A549 (cell line): ENCODE data around the gene ARHGAP4. TPM values are rescaled to one million over a fixed set of nuclear protein-coding genes. Genes with fewer than 3 reads are reported as not detected.
A peak's percentile ranks its signal among the peaks of the same experiment; 100 is the strongest.

Source experiments
- ATAC-seq, 2 experiments: fragments of 200-7000 bp in 1 of 2; fragments of >200 bp in 1 of 2; cut with Nextera tagmentation in 1 of 2; cut with Tn5 transposase in 1 of 2; 3 replicates each; pipeline versions ENCODE4 v1.8.0 to v1.9.1; 2018 to 2020; ENCODE audit warnings: mild to moderate bottlenecking in 1 of 2, moderate library complexity in 1 of 2
- CTCF ChIA-PET: fragments of 300-600 bp; sonication (Branson Sonifier 250); formaldehyde crosslinking; extraction: SDS; loops from one replicate; lab custom pipeline; 2021; ENCODE audit warnings: antibody characterized with exemption, inconsistent platforms; lab: Yijun Ruan, JAX
- POLR2A ChIA-PET: fragments of 350-600 bp; formaldehyde crosslinking; extraction: SDS; loops from one replicate; lab custom pipeline; 2021; ENCODE audit warnings: antibody characterized with exemption, inconsistent platforms; lab: Yijun Ruan, JAX
- DNase-seq, 2 experiments: peaks; one replicate each; pipeline versions ENCODE4 v3.0.0 to v3.0.0-alpha.2; 2011 to 2016; ENCODE audit warnings: low read depth in 1 of 2, low spot score in 1 of 2
- FAIRE-seq: peaks from 2 replicates; lab custom pipeline; 2011; peaks lifted over from hg19 to GRCh38; lab: Jason Lieb, UNC
- H3K27ac ChIP-seq, 2 experiments: fragments of >200 bp; sonication (Bioruptor Twin); formaldehyde crosslinking; 3 replicates each; pipeline ENCODE4 v1.5.1; 2016 to 2017
- H3K4me1 ChIP-seq: fragments of >200 bp; sonication (Bioruptor Twin); formaldehyde crosslinking; 3 replicates; pipeline ENCODE4 v1.6.1; 2016
- H3K4me2 ChIP-seq: fragments of >200 bp; sonication (Bioruptor Twin); formaldehyde crosslinking; 3 replicates; pipeline ENCODE4 v1.6.1; 2016
- H3K4me3 ChIP-seq: fragments of >200 bp; sonication (Bioruptor Twin); formaldehyde crosslinking; 3 replicates; pipeline ENCODE4 v1.5.1; 2016
- H3K9me3 ChIP-seq: fragments of >200 bp; sonication (Bioruptor Twin); formaldehyde crosslinking; 3 replicates; pipeline ENCODE4 v1.6.1; 2016
- CBX8 ChIP-seq: fragments of 200-600 bp; sonication (generic); IDR thresholded peaks from 2 replicates; pipeline ENCODE4 v1.6.1; 2016
- CHD2 ChIP-seq: fragments of 150-350 bp; IDR thresholded peaks from 2 replicates; pipeline ENCODE4 v1.6.1; 2014; ENCODE audit warnings: low read length; ENCODE audit not compliant: partially characterized antibody
- EHMT2 ChIP-seq: fragments of 200-600 bp; sonication (generic); IDR thresholded peaks from 2 replicates; pipeline ENCODE4 v1.6.1; 2016; ENCODE audit warnings: antibody characterized with exemption, low read depth, mild to moderate bottlenecking, moderate library complexity
- FOSL2 ChIP-seq, 2 experiments: fragments of 450-650 bp in 1 of 2; fragments of >200 bp in 1 of 2; sonication (Bioruptor Twin) in 1 of 2; formaldehyde crosslinking; IDR thresholded peaks; 2 replicates each; pipeline versions ENCODE4 v1.5.0 to v1.6.1; 2016 to 2020; ENCODE audit warnings: mild to moderate bottlenecking in 1 of 2, moderate library complexity in 1 of 2
- HEYL ChIP-seq: fragments of 250-450 bp; sonication (Bioruptor Pico); IDR thresholded peaks from 2 replicates; pipeline ENCODE4 v1.8.0; 2021; ENCODE audit warnings: mild to moderate bottlenecking, moderate library complexity
- JUN ChIP-seq, 2 experiments: fragments of >200 bp; sonication (Bioruptor Twin); formaldehyde crosslinking; IDR thresholded peaks; 2 replicates in 1 of 2; 3 replicates in 1 of 2; pipeline ENCODE4 v1.6.1; 2016 to 2017
- JUNB ChIP-seq: fragments of >200 bp; sonication (Bioruptor Twin); formaldehyde crosslinking; IDR thresholded peaks from 2 replicates; pipeline ENCODE4 v1.6.1; 2016
- KDM1A ChIP-seq: fragments of 200-600 bp; sonication (generic); IDR thresholded peaks from 2 replicates; pipeline ENCODE4 v1.6.1; 2016; ENCODE audit warnings: low read depth, mild to moderate bottlenecking
- KDM5A ChIP-seq: fragments of 200-600 bp; sonication (generic); IDR thresholded peaks from 2 replicates; pipeline ENCODE4 v1.6.1; 2016; ENCODE audit warnings: antibody characterized with exemption, mild to moderate bottlenecking
- MAFK ChIP-seq: fragments of 450-650 bp; IDR thresholded peaks from 2 replicates; pipeline ENCODE4 v1.6.1; 2014; ENCODE audit not compliant: partially characterized antibody
- MYC ChIP-seq: IDR thresholded peaks from 2 replicates; pipeline ENCODE4 v1.6.1; 2012; ENCODE audit warnings: mild to moderate bottlenecking, inconsistent platforms, low read length, improper control_type of control experiment, borderline replicate concordance
- NPAS2 ChIP-seq: fragments of 250-450 bp; sonication (Bioruptor Pico); IDR thresholded peaks from 2 replicates; pipeline ENCODE4 v1.8.0; 2022; ENCODE audit warnings: mild to moderate bottlenecking, moderate library complexity, borderline replicate concordance
- NR3C1 ChIP-seq: fragments of >200 bp; sonication (Bioruptor Twin); formaldehyde crosslinking; IDR thresholded peaks from 3 replicates; pipeline ENCODE4 v1.6.1; 2017
- PHF8 ChIP-seq: fragments of 200-600 bp; sonication (generic); IDR thresholded peaks from 2 replicates; pipeline ENCODE4 v1.6.1; 2016; ENCODE audit warnings: low read depth, mild to moderate bottlenecking, antibody characterized with exemption, moderate library complexity, borderline replicate concordance
- POLR2A ChIP-seq: IDR thresholded peaks from 2 replicates; pipeline ENCODE4 v1.6.1; 2012; ENCODE audit warnings: mild to moderate bottlenecking, low read length
- RAD21 ChIP-seq, 2 experiments: fragments of >200 bp in 1 of 2; sonication (Bioruptor Twin) in 1 of 2; formaldehyde crosslinking in 1 of 2; IDR thresholded peaks in 1 of 2; conservative IDR thresholded peaks in 1 of 2; 2 replicates in 1 of 2; 3 replicates in 1 of 2; pipeline ENCODE4 v1.6.1; 2012 to 2018; ENCODE audit warnings: inconsistent platforms in 1 of 2
- RCOR1 ChIP-seq: fragments of 150-350 bp; IDR thresholded peaks from 2 replicates; pipeline ENCODE4 v1.6.1; 2014; ENCODE audit warnings: antibody characterized with exemption, low read length, low read depth
- SMC3 ChIP-seq: fragments of >200 bp; sonication (Bioruptor Twin); formaldehyde crosslinking; IDR thresholded peaks from 3 replicates; pipeline ENCODE4 v1.6.1; 2018; ENCODE audit warnings: inconsistent platforms
- TFCP2L1 ChIP-seq: fragments of 250-450 bp; sonication (Bioruptor Pico); IDR thresholded peaks from 2 replicates; pipeline ENCODE4 v1.5.0; 2021; ENCODE audit warnings: mild to moderate bottlenecking
- TP53 ChIP-seq: fragments of 250-450 bp; sonication (Bioruptor Pico); IDR thresholded peaks from 2 replicates; pipeline ENCODE4 v1.5.0; 2021; ENCODE audit warnings: mild to moderate bottlenecking, moderate library complexity
- WGBS: methylation state at CpG from one replicate; pipeline ENCODE4 v1.1.6; 2017; ENCODE audit errors: missing lambda C conversion rate; 5-methylcytosine and 5-hydroxymethylcytosine counted together
- polyA plus RNA-seq, 4 experiments: library from polyadenylated mRNA; depleted of rRNA in 3 of 4; stranded (reverse); fragments of >200 nt; fragmentation: RNase III in 1 of 4; extraction: RNeasy Plus Mini Kit Qiagen cat#74134 plus additional on column Dnase treatment in 1 of 4; gene quantifications; 2 replicates in 3 of 4; 3 replicates in 1 of 4; pipeline ENCODE4 v1.2.3, GENCODE V29; 2011 to 2017
- TF ChIP-seq, protein P1 (sequence below): IDR thresholded peaks from 2 replicates; pipeline ENCODE4 v1.6.1; 2012
- TF ChIP-seq, protein P2 (sequence below): fragments of >200 bp; sonication (Bioruptor Twin); formaldehyde crosslinking; IDR thresholded peaks from 3 replicates; pipeline ENCODE4 v1.6.1; 2016
- TF ChIP-seq, protein P3 (sequence below): IDR thresholded peaks from 2 replicates; pipeline ENCODE4 v1.6.1; 2012

ARHGAP4 gene
- polyA plus RNA-seq, 2 of the 4 experiments (the other 2 are of a cell fraction), result 0.78 to 0.98 TPM

DNA sequence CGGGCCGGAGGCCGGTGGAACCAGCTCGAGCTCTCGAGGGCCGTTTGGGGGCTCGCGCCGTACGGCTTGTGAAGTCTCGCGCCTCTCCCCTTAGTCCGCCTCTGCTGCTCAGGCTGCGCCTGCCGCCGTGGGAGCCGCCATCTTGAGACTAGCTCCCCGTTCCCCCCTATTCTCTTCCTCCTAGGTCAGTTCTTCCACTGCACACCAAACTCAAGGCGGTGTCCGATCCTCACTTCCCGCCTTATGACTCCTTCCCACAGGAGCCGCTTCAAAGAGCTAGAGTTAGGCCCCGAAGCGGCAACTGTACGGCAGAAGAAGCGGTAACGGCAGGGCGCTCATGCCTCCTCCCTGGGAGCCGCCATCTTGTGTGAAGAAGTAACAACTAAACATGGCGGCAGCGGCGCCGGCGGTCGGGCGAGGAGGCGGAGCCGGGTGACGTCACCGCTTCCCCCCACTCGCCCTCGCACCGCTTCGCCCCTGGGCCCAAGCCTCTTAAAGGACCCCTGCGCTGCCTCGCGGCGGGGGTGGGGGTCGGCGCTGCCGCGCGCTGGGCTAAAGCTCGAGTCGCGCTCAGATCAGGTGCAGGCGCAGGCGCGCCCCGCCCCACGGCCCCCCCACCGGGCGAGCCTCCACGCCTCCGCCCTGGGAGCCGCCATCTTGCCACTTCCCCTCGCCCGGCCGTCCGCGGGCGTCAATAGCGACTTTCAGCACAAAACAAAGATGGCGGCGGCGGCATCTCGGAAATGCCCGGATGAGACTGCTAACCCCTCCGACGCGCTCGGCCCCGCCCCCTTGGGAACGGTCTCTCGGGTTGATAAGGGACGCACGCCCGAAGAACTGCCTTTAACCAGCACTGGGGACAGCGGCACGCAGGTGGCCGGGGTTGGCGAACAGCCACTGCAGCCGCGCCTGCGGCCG is 45.6 kb upstream of the ARHGAP4 start, which contains the start of gene HCFC1:
TSS of gene HCFC1 (minus strand) at position 369 of the 918 bp plus-strand sequence. CDS start 978 bp downstream, outside the sequence.
- peak; percentile 66 to 94 for DNase-seq
- ChIA-PET CTCF (interaction anchor here (1.3 to 2.0 kb wide), 6 partner anchors 8 to 26 kb away, joined by 3 to 8 read pairs (median 5); no protein-coding TSS in a partner anchor), POLR2A (interaction anchor here (1.0 to 1.7 kb wide), 5 partner anchors 10 to 75 kb away, joined by 3 to 6 read pairs (median 4); partner anchors contain the start of gene NAA10)
- Histone ChIP-seq H3K4me3 (peak within 1 kb of the TSS; percentile 100), H3K4me2 (peak within 1 kb of the TSS; percentile 99), H3K27ac (peak within 1 kb of the TSS; percentile 99 to 100), H3K4me1 (peaks cover 35% of the 10 kb centered on the region), H3K9me3 (no peaks in the 10 kb centered on the region)
- TF ChIP-seq TFCP2L1 (CRISPR knock-in tag) (peak; percentile 70), PHF8 (peak; percentile 59; the same call in 1 of the 2 replicates), POLR2A (peak; percentile 47), MAFK (no peak), JUNB (no peak), FOSL2 (IDR thresholded peaks at IDR 0.05) (no peak), FOSL2 (CRISPR knock-in tag; IDR thresholded peaks at IDR 0.05) (peak; percentile 80), CHD2 (no peak), RAD21 (conservative IDR thresholded peaks at IDR 0.05 in 1 of 2, IDR thresholded peaks at IDR 0.05 in 1 of 2) (no peak), JUN (IDR thresholded peaks at IDR 0.05) (peak in 1 of 2 experiments; percentile 73; a peak in 4 of 5 replicates), MYC (peak; percentile 65)
- TF ChIP-seq, protein P1, sequence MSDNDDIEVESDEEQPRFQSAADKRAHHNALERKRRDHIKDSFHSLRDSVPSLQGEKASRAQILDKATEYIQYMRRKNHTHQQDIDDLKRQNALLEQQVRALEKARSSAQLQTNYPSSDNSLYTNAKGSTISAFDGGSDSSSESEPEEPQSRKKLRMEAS, result peak; percentile 60
- 2% methylated on average over 16 of the region's 96 CpGs for WGBS
- ATAC-seq, result peak; percentile 58 to 71
- FAIRE-seq, result peak; percentile 88

DNA sequence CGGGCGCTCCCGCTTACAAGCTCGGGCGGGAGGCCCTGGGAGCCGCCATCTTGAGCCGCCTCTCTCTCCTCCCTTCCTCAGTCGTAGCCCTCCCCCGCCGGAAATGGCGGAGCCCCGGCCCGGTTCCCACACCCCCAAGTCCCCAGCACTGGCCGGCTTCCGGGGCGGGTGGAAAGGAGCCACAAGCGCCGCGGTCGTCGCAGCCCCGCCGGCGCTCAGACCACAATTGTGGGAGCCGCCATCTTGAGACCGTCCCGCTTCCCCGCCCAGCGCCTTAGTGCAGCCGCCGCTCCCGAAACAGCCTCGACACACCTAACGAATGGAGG is 45.0 kb upstream of the ARHGAP4 start:
- peaks cover 35% of the 10 kb centered on the region for H3K4me1 ChIP-seq
- DNase-seq (peak; percentile 75 to 90), ATAC-seq (peak; percentile 63 to 83), FAIRE-seq (no peak)
- 0% methylated on average over 15 of the region's 34 CpGs for WGBS
- ChIA-PET POLR2A (interaction anchor here (1.0 to 1.7 kb wide), 5 partner anchors 10 to 76 kb away, joined by 3 to 6 read pairs (median 4); partner anchors contain the start of gene NAA10), CTCF (interaction anchor here (1.3 to 2.0 kb wide), 5 partner anchors 10 to 26 kb away, joined by 4 to 8 read pairs (median 5); no protein-coding TSS in a partner anchor)
- TF ChIP-seq RAD21 (conservative IDR thresholded peaks at IDR 0.05 in 1 of 2, IDR thresholded peaks at IDR 0.05 in 1 of 2), result no peak
- TF ChIP-seq, protein P2, sequence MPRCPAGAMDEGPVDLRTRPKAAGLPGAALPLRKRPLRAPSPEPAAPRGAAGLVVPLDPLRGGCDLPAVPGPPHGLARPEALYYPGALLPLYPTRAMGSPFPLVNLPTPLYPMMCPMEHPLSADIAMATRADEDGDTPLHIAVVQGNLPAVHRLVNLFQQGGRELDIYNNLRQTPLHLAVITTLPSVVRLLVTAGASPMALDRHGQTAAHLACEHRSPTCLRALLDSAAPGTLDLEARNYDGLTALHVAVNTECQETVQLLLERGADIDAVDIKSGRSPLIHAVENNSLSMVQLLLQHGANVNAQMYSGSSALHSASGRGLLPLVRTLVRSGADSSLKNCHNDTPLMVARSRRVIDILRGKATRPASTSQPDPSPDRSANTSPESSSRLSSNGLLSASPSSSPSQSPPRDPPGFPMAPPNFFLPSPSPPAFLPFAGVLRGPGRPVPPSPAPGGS, result 0 out of 3 replicates have a peak, but pooled peaks have one; percentile 15
- 0 out of 2 replicates have a peak, but pooled peaks have one; percentile 23 for TF ChIP-seq PHF8
- no peak for TF ChIP-seq CHD2
- no peak for TF ChIP-seq RCOR1
- TF ChIP-seq TP53 (CRISPR knock-in tag), result no peak
- TF ChIP-seq EHMT2, result no peak
- peak overlapping the region; percentile 99 to 100 for H3K27ac ChIP-seq
- H3K9me3 ChIP-seq, result no peaks in the 10 kb centered on the region
- H3K4me3 ChIP-seq, result peak overlapping the region; percentile 100
- peak overlapping the region; percentile 81; the same call in 2 of the 3 replicates for H3K4me2 ChIP-seq

DNA sequence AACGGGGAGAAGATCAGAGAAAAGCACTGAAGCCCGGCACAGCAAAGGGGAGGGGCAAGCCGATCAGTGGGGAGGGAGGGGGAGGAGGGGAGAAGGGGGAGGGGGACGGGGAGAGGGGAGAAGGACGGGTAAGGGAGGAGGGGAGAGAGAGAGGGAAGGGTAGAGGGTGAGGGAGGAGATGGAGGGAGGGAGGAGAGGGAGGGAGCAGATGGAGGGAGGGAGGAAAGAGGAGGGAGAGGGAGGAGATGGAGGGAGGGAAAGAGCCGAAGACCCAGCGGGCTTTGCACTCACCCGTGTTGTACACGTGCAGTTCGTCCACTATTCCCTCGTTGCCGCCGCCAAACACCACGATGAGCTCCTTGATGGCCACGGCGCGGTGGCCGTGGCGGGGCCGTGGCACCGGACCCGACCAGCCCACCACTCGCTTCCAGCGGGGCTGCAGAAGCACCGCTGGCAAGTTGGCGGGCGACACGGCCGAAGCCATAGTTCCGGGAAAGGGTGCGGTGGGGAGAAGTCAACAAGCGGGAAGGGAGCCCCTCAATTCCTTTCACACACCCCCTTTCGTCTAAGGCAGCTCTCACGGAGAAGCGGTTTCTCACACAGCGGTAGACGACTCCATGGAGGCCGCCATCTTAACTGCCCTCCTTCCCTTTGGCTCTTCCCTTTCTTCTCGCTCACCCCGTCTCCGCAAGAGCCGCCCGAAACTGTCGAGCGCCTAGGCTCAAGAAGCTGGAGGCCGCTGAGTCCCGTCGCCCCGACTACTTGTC is 44.5 kb upstream of the ARHGAP4 start:
- peak in 1 of 2 experiments; percentile 49; a peak in 3 of 6 replicates for ATAC-seq
- H3K4me1 ChIP-seq, result peaks cover 35% of the 10 kb centered on the region
- 2% methylated on average over 38 of the region's 49 CpGs for WGBS
- H3K4me2 ChIP-seq, result peak overlapping the region; percentile 99
- FAIRE-seq, result no peak
- TF ChIP-seq NR3C1 (no peak), SMC3 (no peak), TP53 (CRISPR knock-in tag) (0 out of 2 replicates have a peak, but pooled peaks have one; percentile 7), CBX8 (no peak), POLR2A (peak; percentile 12; the same call in 1 of the 2 replicates), KDM5A (peak; percentile 67), RAD21 (conservative IDR thresholded peaks at IDR 0.05 in 1 of 2, IDR thresholded peaks at IDR 0.05 in 1 of 2) (no peak), KDM1A (no peak), TFCP2L1 (CRISPR knock-in tag) (no peak), HEYL (CRISPR knock-in tag) (no peak), NPAS2 (CRISPR knock-in tag) (no peak)
- TF ChIP-seq, protein P2, result 0 out of 3 replicates have a peak, but pooled peaks have one; percentile 10
- TF ChIP-seq, protein P1, result peak; percentile 60
- TF ChIP-seq, protein P3, sequence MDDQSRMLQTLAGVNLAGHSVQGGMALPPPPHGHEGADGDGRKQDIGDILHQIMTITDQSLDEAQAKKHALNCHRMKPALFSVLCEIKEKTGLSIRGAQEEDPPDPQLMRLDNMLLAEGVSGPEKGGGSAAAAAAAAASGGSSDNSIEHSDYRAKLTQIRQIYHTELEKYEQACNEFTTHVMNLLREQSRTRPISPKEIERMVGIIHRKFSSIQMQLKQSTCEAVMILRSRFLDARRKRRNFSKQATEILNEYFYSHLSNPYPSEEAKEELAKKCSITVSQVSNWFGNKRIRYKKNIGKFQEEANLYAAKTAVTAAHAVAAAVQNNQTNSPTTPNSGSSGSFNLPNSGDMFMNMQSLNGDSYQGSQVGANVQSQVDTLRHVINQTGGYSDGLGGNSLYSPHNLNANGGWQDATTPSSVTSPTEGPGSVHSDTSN, result 0 out of 2 replicates have a peak, but pooled peaks have one; percentile 22
- no peaks in the 10 kb centered on the region for H3K9me3 ChIP-seq
- ChIA-PET CTCF (interaction anchor here (1.1 to 4.5 kb wide), 7 partner anchors 9 to 25 kb away, joined by 3 to 33 read pairs (median 5); no protein-coding TSS in a partner anchor), POLR2A (interaction anchor here (1.0 to 1.7 kb wide), 5 partner anchors 11 to 76 kb away, joined by 3 to 6 read pairs (median 4); partner anchors contain the start of gene NAA10)
- peak overlapping the region; percentile 99 to 100 for H3K27ac ChIP-seq
- peak overlapping the region; percentile 100 for H3K4me3 ChIP-seq
- DNase-seq, result peak in 1 of 2 experiments; percentile 76
